ENCODE data around the gene CDT1.
"Not testable (repeated sequence)": the region's sequence is repeated elsewhere in the genome, so short reads cannot be mapped to it uniquely, and the experiment has no call there.

Gene CDT1

GRCh38 chr16:88769617-88770460 lies 33.8 kb upstream of the CDT1 start:
- WGBS (ENCODE audit: extremely low coverage, insufficient coverage, insufficient read length) = no CpG with 5 or more reads among the region's 30 CpGs
- H2BK12ac ChIP-seq (ENCODE audit: low read length) = peak overlapping the region; percentile 44
- H3K4me1 ChIP-seq (ENCODE audit: control insufficient read depth in 1 of 2, insufficient read depth in 2 of 2, low read length in 2 of 2) = peaks cover 77 to 86% of the 10 kb centered on the region in 2 experiments
- peak overlapping the region; percentile 25 for H4K91ac ChIP-seq (ENCODE audit: low read depth, low read length)
- H3K4ac ChIP-seq (ENCODE audit: low read depth, low read length) = peak overlapping the region; percentile 31
- no peak overlapping the region for H4K12ac ChIP-seq (ENCODE audit: low read depth, low read length)
- H3K27me3 ChIP-seq (ENCODE audit: insufficient read depth, low read length) = no peaks in the 10 kb centered on the region
- H3K9ac ChIP-seq (ENCODE audit: low read length) = no peak overlapping the region
- no peak overlapping the region for H3K23ac ChIP-seq (ENCODE audit: low read length)
- H3K27ac ChIP-seq (ENCODE audit: low read depth, low read length) = peak overlapping the region; percentile 38
- no peak overlapping the region for H3K4me3 ChIP-seq (ENCODE audit: low read depth, low read length)
- peak overlapping the region; percentile 23 for H3K4me2 ChIP-seq (ENCODE audit: low read length)
- H3K18ac ChIP-seq (ENCODE audit: low read length) = peak overlapping the region; percentile 71
- DNase-seq = peak; percentile 69 to 71
- peak overlapping the region; percentile 47 for H3K14ac ChIP-seq (ENCODE audit: low read length)
- no peak overlapping the region for H2AFZ ChIP-seq (ENCODE audit: insufficient read depth, low read length, poor library complexity)
- H2BK120ac ChIP-seq (ENCODE audit: insufficient read depth, low read length, poor library complexity) = peak overlapping the region; percentile 2
- H3K36me3 ChIP-seq (ENCODE audit: control insufficient read depth in 1 of 2, insufficient read depth in 2 of 2, low read length in 2 of 2) = no peaks in the 10 kb centered on the region
- peaks cover 16% of the 10 kb centered on the region for H3K79me1 ChIP-seq (ENCODE audit: low read length)
- H3K9me3 ChIP-seq (ENCODE audit: insufficient read depth, low read depth, low read length) = no peaks in the 10 kb centered on the region
- H2BK5ac ChIP-seq (ENCODE audit: low read depth, low read length, poor library complexity) = no peak overlapping the region
- H3K79me2 ChIP-seq (ENCODE audit: control insufficient read depth, insufficient read depth, low read length, poor library complexity) = peaks cover 12% of the 10 kb centered on the region
- H4K8ac ChIP-seq (ENCODE audit: low read depth, low read length) = peak overlapping the region; percentile 41
- H2AK5ac ChIP-seq (ENCODE audit: low read length) = peak overlapping the region; percentile 61

DNA sequence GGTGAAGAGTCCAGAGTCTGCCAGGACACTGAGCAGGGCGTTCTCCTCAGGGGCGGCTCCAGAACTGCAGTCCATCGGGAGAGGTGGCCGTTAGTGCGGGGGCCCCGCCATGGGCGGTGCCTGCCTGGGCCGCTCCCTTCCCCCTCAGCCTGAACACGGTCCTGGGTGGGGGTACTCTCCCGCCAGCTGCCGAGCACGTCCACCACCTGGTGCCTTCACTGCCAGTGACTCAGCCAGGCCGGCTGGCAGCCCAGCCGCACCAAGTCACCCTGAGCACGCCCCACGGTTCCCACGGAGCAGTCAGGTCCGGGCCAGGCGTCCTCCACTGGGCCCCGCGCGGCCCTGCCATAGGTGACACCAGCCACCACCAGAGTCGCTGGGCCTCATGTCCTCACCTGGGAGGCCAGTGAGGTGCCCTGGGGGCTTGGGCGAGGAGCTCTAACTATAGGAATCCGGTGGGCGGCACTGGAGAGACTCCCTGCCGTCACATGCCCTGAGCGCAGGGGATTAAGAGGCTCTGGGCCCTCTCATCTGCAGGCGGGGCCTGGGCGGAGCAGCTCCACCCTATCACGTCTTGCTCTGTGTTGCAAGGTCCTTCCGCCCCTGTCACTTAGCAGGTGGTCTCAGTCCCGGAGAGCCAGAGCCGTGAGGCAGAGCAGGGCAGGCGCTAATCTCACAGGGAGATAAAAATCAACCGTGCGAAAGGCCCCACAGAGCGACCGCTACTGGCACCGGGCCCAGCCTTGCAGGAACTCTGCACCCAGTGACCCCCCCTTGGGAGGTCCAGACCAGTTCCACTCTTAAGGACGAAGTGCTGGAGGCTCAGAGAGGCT lies 32.9 kb upstream of the CDT1 start:
- Histone ChIP-seq H3K79me2 (ENCODE audit: control insufficient read depth, insufficient read depth, low read length, poor library complexity) (peaks cover 12% of the 10 kb centered on the region), H3K27ac (ENCODE audit: low read depth, low read length) (peak overlapping the region; percentile 38), H3K4me3 (ENCODE audit: low read depth, low read length) (no peak overlapping the region), H3K18ac (ENCODE audit: low read length) (peak overlapping the region; percentile 55), H3K14ac (ENCODE audit: low read length) (peak overlapping the region; percentile 70), H3K4me1 (ENCODE audit: control insufficient read depth in 1 of 2, insufficient read depth in 2 of 2, low read length in 2 of 2) (peaks cover 74 to 82% of the 10 kb centered on the region in 2 experiments), H3K9me3 (ENCODE audit: insufficient read depth, low read depth, low read length) (no peaks in the 10 kb centered on the region), H3K4me2 (ENCODE audit: low read length) (no peak overlapping the region), H4K8ac (ENCODE audit: low read depth, low read length) (peak overlapping the region; percentile 1), H2AK5ac (ENCODE audit: low read length) (peak overlapping the region; percentile 10), H2BK120ac (ENCODE audit: insufficient read depth, low read length, poor library complexity) (peak overlapping the region; percentile 18), H4K91ac (ENCODE audit: low read depth, low read length) (peak overlapping the region; percentile 65), H3K4ac (ENCODE audit: low read depth, low read length) (peak overlapping the region; percentile 6), H3K23ac (ENCODE audit: low read length) (no peak overlapping the region), H3K36me3 (ENCODE audit: control insufficient read depth in 1 of 2, insufficient read depth in 2 of 2, low read length in 2 of 2) (no peaks in the 10 kb centered on the region), H3K27me3 (ENCODE audit: insufficient read depth, low read length) (no peaks in the 10 kb centered on the region), H4K12ac (ENCODE audit: low read depth, low read length) (no peak overlapping the region), H3K79me1 (ENCODE audit: low read length) (peaks cover 16% of the 10 kb centered on the region), H2BK5ac (ENCODE audit: low read depth, low read length, poor library complexity) (peak overlapping the region; percentile 43), H3K9ac (ENCODE audit: low read length) (no peak overlapping the region), H2AFZ (ENCODE audit: insufficient read depth, low read length, poor library complexity) (peak overlapping the region; percentile 2), H2BK12ac (ENCODE audit: low read length) (peak overlapping the region; percentile 87)
- DNase-seq = peak; percentile 91 to 98
- no CpG with 5 or more reads among the region's 41 CpGs for WGBS (ENCODE audit: extremely low coverage, insufficient coverage, insufficient read length)

- H3K27me3 ChIP-seq (ENCODE audit: insufficient read depth, low read length) = no peaks in the 10 kb centered on the region
- no peak overlapping the region for H3K4me2 ChIP-seq (ENCODE audit: low read length)
- no peak overlapping the region for H3K9ac ChIP-seq (ENCODE audit: low read length)
- H4K91ac ChIP-seq (ENCODE audit: low read depth, low read length) = peak overlapping the region; percentile 65
- peak overlapping the region; percentile 51 for H3K4ac ChIP-seq (ENCODE audit: low read depth, low read length)
- H3K79me1 ChIP-seq (ENCODE audit: low read length) = peaks cover 16% of the 10 kb centered on the region
- H2AK5ac ChIP-seq (ENCODE audit: low read length) = peak overlapping the region; percentile 81
- H2BK5ac ChIP-seq (ENCODE audit: low read depth, low read length, poor library complexity) = peak overlapping the region; percentile 43
- peak overlapping the region; percentile 28 for H3K27ac ChIP-seq (ENCODE audit: low read depth, low read length)
- H3K4me3 ChIP-seq (ENCODE audit: low read depth, low read length) = no peak overlapping the region
- no peak overlapping the region for H3K23ac ChIP-seq (ENCODE audit: low read length)
- H3K9me3 ChIP-seq (ENCODE audit: insufficient read depth, low read depth, low read length) = no peaks in the 10 kb centered on the region
- H4K12ac ChIP-seq (ENCODE audit: low read depth, low read length) = no peak overlapping the region
- DNase-seq = no peak
- peaks cover 70 to 78% of the 10 kb centered on the region in 2 experiments for H3K4me1 ChIP-seq (ENCODE audit: control insufficient read depth in 1 of 2, insufficient read depth in 2 of 2, low read length in 2 of 2)
- H2BK12ac ChIP-seq (ENCODE audit: low read length) = peak overlapping the region; percentile 87
- no peak overlapping the region for H2AFZ ChIP-seq (ENCODE audit: insufficient read depth, low read length, poor library complexity)
- peak overlapping the region; percentile 36 for H4K8ac ChIP-seq (ENCODE audit: low read depth, low read length)
- peak overlapping the region; percentile 18 for H2BK120ac ChIP-seq (ENCODE audit: insufficient read depth, low read length, poor library complexity)
- peak overlapping the region; percentile 70 for H3K14ac ChIP-seq (ENCODE audit: low read length)
- peaks cover 0 to 2% of the 10 kb centered on the region in 2 experiments for H3K36me3 ChIP-seq (ENCODE audit: control insufficient read depth in 1 of 2, insufficient read depth in 2 of 2, low read length in 2 of 2)
- WGBS (ENCODE audit: extremely low coverage, insufficient coverage, insufficient read length) = no CpG with 5 or more reads among the region's 19 CpGs
- H3K18ac ChIP-seq (ENCODE audit: low read length) = peak overlapping the region; percentile 55
- H3K79me2 ChIP-seq (ENCODE audit: control insufficient read depth, insufficient read depth, low read length, poor library complexity) = peaks cover 12% of the 10 kb centered on the region
Observed at GRCh38 chr16:88771294-88771772, 32.3 kb upstream of the CDT1 start.

DNA sequence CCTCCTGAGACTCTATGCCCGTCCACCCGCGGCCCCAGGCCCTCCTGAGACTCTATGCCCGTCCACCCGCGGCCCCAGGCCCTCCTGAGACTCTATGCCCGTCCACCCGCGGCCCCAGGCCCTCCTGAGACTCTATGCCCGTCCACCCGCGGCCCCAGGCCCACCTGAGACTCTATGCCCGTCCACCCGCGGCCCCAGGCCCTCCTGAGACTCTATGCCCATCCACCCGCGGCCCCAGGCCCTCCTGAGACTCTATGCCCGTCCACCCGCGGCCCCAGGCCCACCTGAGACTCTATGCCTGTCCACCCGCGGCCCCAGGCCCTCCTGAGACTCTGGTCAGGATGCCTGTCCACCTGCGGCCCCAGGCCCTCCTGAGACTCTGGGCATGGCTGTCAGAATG lies 31.8 kb upstream of the CDT1 start:
- not testable (repeated sequence) for H3K4me3 ChIP-seq (ENCODE audit: low read depth, low read length); H3K9me3 ChIP-seq (ENCODE audit: insufficient read depth, low read depth, low read length)

More for the DNA sequence above, 31.8 kb upstream of the CDT1 start:
- H3K27ac ChIP-seq (ENCODE audit: low read depth, low read length); H3K23ac ChIP-seq (ENCODE audit: low read length); H2BK120ac ChIP-seq (ENCODE audit: insufficient read depth, low read length, poor library complexity); H3K9ac ChIP-seq (ENCODE audit: low read length); H2BK5ac ChIP-seq (ENCODE audit: low read depth, low read length, poor library complexity); H2AFZ ChIP-seq (ENCODE audit: insufficient read depth, low read length, poor library complexity); H3K36me3 ChIP-seq (ENCODE audit: control insufficient read depth in 1 of 2, insufficient read depth in 2 of 2, low read length in 2 of 2); H3K79me2 ChIP-seq (ENCODE audit: control insufficient read depth, insufficient read depth, low read length, poor library complexity); H3K14ac ChIP-seq (ENCODE audit: low read length); H3K27me3 ChIP-seq (ENCODE audit: insufficient read depth, low read length); DNase-seq; H4K12ac ChIP-seq (ENCODE audit: low read depth, low read length); H2AK5ac ChIP-seq (ENCODE audit: low read length); H4K8ac ChIP-seq (ENCODE audit: low read depth, low read length); H4K91ac ChIP-seq (ENCODE audit: low read depth, low read length); H3K4me2 ChIP-seq (ENCODE audit: low read length): not testable (repeated sequence)
- peaks cover 16% of the 10 kb centered on the region for H3K79me1 ChIP-seq (ENCODE audit: low read length)
- H2BK12ac ChIP-seq (ENCODE audit: low read length) = peak overlapping the region; percentile 8
- H3K4ac ChIP-seq (ENCODE audit: low read depth, low read length) = peak overlapping the region; percentile 44
- WGBS (ENCODE audit: extremely low coverage, insufficient coverage, insufficient read length) = no CpG with 5 or more reads among the region's 23 CpGs
- H3K18ac ChIP-seq (ENCODE audit: low read length) = peak overlapping the region; percentile 4
- H3K4me1 ChIP-seq (ENCODE audit: control insufficient read depth in 1 of 2, insufficient read depth in 2 of 2, low read length in 2 of 2) = peaks cover 68 to 74% of the 10 kb centered on the region in 2 experiments

Measured in trophoblast cell (in vitro differentiated cells and primary cell).